ENCODE measurements around the gene BIRC5.

The BIRC5 gene

GRCh38 chr17:78230996-78231935 is 17.2 kb downstream of the BIRC5 start, which contains the start of gene TMEM235:
TSS of gene TMEM235 (plus strand) at chr17:78231631. CDS start at chr17:78232024, 393 bp downstream.
- no peak for DNase-seq
- peaks cover 2% of the 10 kb centered on the region for H3K9me3 ChIP-seq (ENCODE audit: insufficient read depth, low read depth, low read length)
- no CpG with 5 or more reads among the region's 52 CpGs for WGBS (ENCODE audit: extremely low coverage, insufficient coverage, insufficient read length)

GRCh38 chr17:78231991-78232858 is 18.2 kb downstream of the BIRC5 start:
- Histone ChIP-seq H3K9ac (ENCODE audit: low read length) (no peak overlapping the region), H3K23ac (ENCODE audit: low read length) (no peak overlapping the region), H2AFZ (ENCODE audit: insufficient read depth, low read length, poor library complexity) (no peak overlapping the region), H2BK12ac (ENCODE audit: low read length) (no peak overlapping the region), H3K18ac (ENCODE audit: low read length) (no peak overlapping the region), H4K91ac (ENCODE audit: low read depth, low read length) (no peak overlapping the region), H2AK5ac (ENCODE audit: low read length) (no peak overlapping the region), H4K12ac (ENCODE audit: low read depth, low read length) (no peak overlapping the region), H3K27me3 (ENCODE audit: insufficient read depth, low read length) (peaks cover 23% of the 10 kb centered on the region), H2BK5ac (ENCODE audit: low read depth, low read length, poor library complexity) (no peak overlapping the region), H3K4me3 (ENCODE audit: low read depth, low read length) (no peak overlapping the region), H3K79me1 (ENCODE audit: low read length) (no peaks in the 10 kb centered on the region), H2BK120ac (ENCODE audit: insufficient read depth, low read length, poor library complexity) (no peak overlapping the region), H3K27ac (ENCODE audit: low read depth, low read length) (no peak overlapping the region), H4K8ac (ENCODE audit: low read depth, low read length) (no peak overlapping the region), H3K4me1 (ENCODE audit: control insufficient read depth in 1 of 2, insufficient read depth in 2 of 2, low read length in 2 of 2) (peaks cover 0 to 5% of the 10 kb centered on the region in 2 experiments), H3K79me2 (ENCODE audit: control insufficient read depth, insufficient read depth, low read length, poor library complexity) (no peaks in the 10 kb centered on the region), H3K4me2 (ENCODE audit: low read length) (peak overlapping the region; percentile 21), H3K9me3 (ENCODE audit: insufficient read depth, low read depth, low read length) (peaks cover 2% of the 10 kb centered on the region), H3K36me3 (ENCODE audit: control insufficient read depth in 1 of 2, insufficient read depth in 2 of 2, low read length in 2 of 2) (no peaks in the 10 kb centered on the region), H3K14ac (ENCODE audit: low read length) (no peak overlapping the region), H3K4ac (ENCODE audit: low read depth, low read length) (no peak overlapping the region)
- no peak for DNase-seq
- no CpG with 5 or more reads among the region's 55 CpGs for WGBS (ENCODE audit: extremely low coverage, insufficient coverage, insufficient read length)

More at GRCh38 chr17:78230996-78231935, 17.2 kb downstream of the BIRC5 start, which contains the start of gene TMEM235:
- Histone ChIP-seq H2BK12ac (ENCODE audit: low read length) (no peak within 1 kb of the TSS), H3K23ac (ENCODE audit: low read length) (no peak within 1 kb of the TSS), H4K12ac (ENCODE audit: low read depth, low read length) (no peak within 1 kb of the TSS), H3K9ac (ENCODE audit: low read length) (no peak within 1 kb of the TSS), H3K4me1 (ENCODE audit: control insufficient read depth in 1 of 2, insufficient read depth in 2 of 2, low read length in 2 of 2) (peaks cover 0 to 5% of the 10 kb centered on the region in 2 experiments), H2BK120ac (ENCODE audit: insufficient read depth, low read length, poor library complexity) (no peak within 1 kb of the TSS), H2AFZ (ENCODE audit: insufficient read depth, low read length, poor library complexity) (no peak within 1 kb of the TSS), H3K4me3 (ENCODE audit: low read depth, low read length) (no peak within 1 kb of the TSS), H2AK5ac (ENCODE audit: low read length) (no peak within 1 kb of the TSS), H3K4ac (ENCODE audit: low read depth, low read length) (no peak within 1 kb of the TSS), H3K18ac (ENCODE audit: low read length) (no peak within 1 kb of the TSS), H3K4me2 (ENCODE audit: low read length) (peak within 1 kb of the TSS; percentile 49), H3K14ac (ENCODE audit: low read length) (no peak within 1 kb of the TSS), H4K8ac (ENCODE audit: low read depth, low read length) (no peak within 1 kb of the TSS), H3K79me2 (ENCODE audit: control insufficient read depth, insufficient read depth, low read length, poor library complexity) (no peaks in the 10 kb centered on the region), H4K91ac (ENCODE audit: low read depth, low read length) (no peak within 1 kb of the TSS), H2BK5ac (ENCODE audit: low read depth, low read length, poor library complexity) (no peak within 1 kb of the TSS), H3K36me3 (ENCODE audit: control insufficient read depth in 1 of 2, insufficient read depth in 2 of 2, low read length in 2 of 2) (no peaks in the 10 kb centered on the region), H3K79me1 (ENCODE audit: low read length) (no peaks in the 10 kb centered on the region), H3K27me3 (ENCODE audit: insufficient read depth, low read length) (peaks cover 23% of the 10 kb centered on the region), H3K27ac (ENCODE audit: low read depth, low read length) (no peak within 1 kb of the TSS)

- H4K91ac ChIP-seq (ENCODE audit: low read depth, low read length) = no peak overlapping the region
- peaks cover 0 to 5% of the 10 kb centered on the region in 2 experiments for H3K4me1 ChIP-seq (ENCODE audit: control insufficient read depth in 1 of 2, insufficient read depth in 2 of 2, low read length in 2 of 2)
- H4K8ac ChIP-seq (ENCODE audit: low read depth, low read length) = no peak overlapping the region
- H2BK12ac ChIP-seq (ENCODE audit: low read length) = no peak overlapping the region
- no peak for DNase-seq
- no peak overlapping the region for H3K23ac ChIP-seq (ENCODE audit: low read length)
- H2BK5ac ChIP-seq (ENCODE audit: low read depth, low read length, poor library complexity) = no peak overlapping the region
- H3K9me3 ChIP-seq (ENCODE audit: insufficient read depth, low read depth, low read length) = peaks cover 2% of the 10 kb centered on the region
- no peak overlapping the region for H2AFZ ChIP-seq (ENCODE audit: insufficient read depth, low read length, poor library complexity)
- no peak overlapping the region for H3K27ac ChIP-seq (ENCODE audit: low read depth, low read length)
- no peak overlapping the region for H2AK5ac ChIP-seq (ENCODE audit: low read length)
- H3K14ac ChIP-seq (ENCODE audit: low read length) = no peak overlapping the region
- H3K79me1 ChIP-seq (ENCODE audit: low read length) = no peaks in the 10 kb centered on the region
- no peak overlapping the region for H2BK120ac ChIP-seq (ENCODE audit: insufficient read depth, low read length, poor library complexity)
- peaks cover 23% of the 10 kb centered on the region for H3K27me3 ChIP-seq (ENCODE audit: insufficient read depth, low read length)
- H3K36me3 ChIP-seq (ENCODE audit: control insufficient read depth in 1 of 2, insufficient read depth in 2 of 2, low read length in 2 of 2) = no peaks in the 10 kb centered on the region
- H3K9ac ChIP-seq (ENCODE audit: low read length) = no peak overlapping the region
- H3K18ac ChIP-seq (ENCODE audit: low read length) = no peak overlapping the region
- H3K4me3 ChIP-seq (ENCODE audit: low read depth, low read length) = no peak overlapping the region
- no peak overlapping the region for H3K4ac ChIP-seq (ENCODE audit: low read depth, low read length)
- no peak overlapping the region for H3K4me2 ChIP-seq (ENCODE audit: low read length)
- H4K12ac ChIP-seq (ENCODE audit: low read depth, low read length) = no peak overlapping the region
- H3K79me2 ChIP-seq (ENCODE audit: control insufficient read depth, insufficient read depth, low read length, poor library complexity) = no peaks in the 10 kb centered on the region
- WGBS (ENCODE audit: extremely low coverage, insufficient coverage, insufficient read length) = no CpG with 5 or more reads among the region's 2 CpGs
Measured at GRCh38 chr17:78232859-78233173, 18.8 kb downstream of the BIRC5 start.

GRCh38 chr17:78233678-78234077 is 19.6 kb downstream of the BIRC5 start:
- H3K4ac ChIP-seq (ENCODE audit: low read depth, low read length) = no peak overlapping the region
- no peak overlapping the region for H2BK5ac ChIP-seq (ENCODE audit: low read depth, low read length, poor library complexity)
- peaks cover 23% of the 10 kb centered on the region for H3K27me3 ChIP-seq (ENCODE audit: insufficient read depth, low read length)
- H3K18ac ChIP-seq (ENCODE audit: low read length) = no peak overlapping the region
- no peak overlapping the region for H2BK120ac ChIP-seq (ENCODE audit: insufficient read depth, low read length, poor library complexity)
- H2AK5ac ChIP-seq (ENCODE audit: low read length) = no peak overlapping the region
- H4K8ac ChIP-seq (ENCODE audit: low read depth, low read length) = no peak overlapping the region
- H4K12ac ChIP-seq (ENCODE audit: low read depth, low read length) = no peak overlapping the region
- H2AFZ ChIP-seq (ENCODE audit: insufficient read depth, low read length, poor library complexity) = no peak overlapping the region
- no peak overlapping the region for H3K9ac ChIP-seq (ENCODE audit: low read length)
- WGBS (ENCODE audit: extremely low coverage, insufficient coverage, insufficient read length) = no CpG with 5 or more reads among the region's 10 CpGs
- H3K23ac ChIP-seq (ENCODE audit: low read length) = no peak overlapping the region
- peaks cover 0 to 5% of the 10 kb centered on the region in 2 experiments for H3K4me1 ChIP-seq (ENCODE audit: control insufficient read depth in 1 of 2, insufficient read depth in 2 of 2, low read length in 2 of 2)
- H3K79me1 ChIP-seq (ENCODE audit: low read length) = no peaks in the 10 kb centered on the region
- peaks cover 2% of the 10 kb centered on the region for H3K9me3 ChIP-seq (ENCODE audit: insufficient read depth, low read depth, low read length)
- H3K79me2 ChIP-seq (ENCODE audit: control insufficient read depth, insufficient read depth, low read length, poor library complexity) = no peaks in the 10 kb centered on the region
- H4K91ac ChIP-seq (ENCODE audit: low read depth, low read length) = no peak overlapping the region
- no peak overlapping the region for H3K14ac ChIP-seq (ENCODE audit: low read length)
- no peak overlapping the region for H2BK12ac ChIP-seq (ENCODE audit: low read length)
- no peaks in the 10 kb centered on the region for H3K36me3 ChIP-seq (ENCODE audit: control insufficient read depth in 1 of 2, insufficient read depth in 2 of 2, low read length in 2 of 2)
- no peak overlapping the region for H3K4me3 ChIP-seq (ENCODE audit: low read depth, low read length)
- no peak for DNase-seq
- no peak overlapping the region for H3K27ac ChIP-seq (ENCODE audit: low read depth, low read length)
- no peak overlapping the region for H3K4me2 ChIP-seq (ENCODE audit: low read length)

Data from trophoblast cell (in vitro differentiated cells and primary cell).